H1 (cell line): ENCODE results near the gene PLPP7. TPM values are rescaled to one million over a fixed set of nuclear protein-coding genes. Genes with fewer than 3 reads are reported as not detected.
"Not testable (repeated sequence)": the region's sequence is repeated elsewhere in the genome, so short reads cannot be mapped to it uniquely, and the experiment has no call there.

ENCODE experiments used
- CTCF ChIA-PET: fragments of 300-600 bp; sonication (Branson Sonifier 250); formaldehyde crosslinking; loops from one replicate; lab custom pipeline; 2021; ENCODE audit not compliant: partially characterized antibody; lab: Charles Lee
- POLR2A ChIA-PET: fragments of 300-600 bp; sonication (Branson Sonifier 250); formaldehyde crosslinking; loops from one replicate; lab custom pipeline; 2021; ENCODE audit warnings: inconsistent platforms; ENCODE audit not compliant: partially characterized antibody; lab: Charles Lee
- DNase-seq, 2 experiments: peaks; one replicate each; pipeline versions ENCODE4 v3.0.0 to v3.0.0-alpha.2; 2010 to 2022; ENCODE audit warnings: low spot score in 2 of 2, low read depth in 1 of 2, mixed read lengths in 1 of 2
- FAIRE-seq: peaks from 2 replicates; lab custom pipeline; 2011; peaks lifted over from hg19 to GRCh38; lab: Jason Lieb, UNC
- H2AFZ ChIP-seq: 2 replicates; pipeline ENCODE4 v1.8.1; 2012; ENCODE audit warnings: low read length, inconsistent platforms
- H2AK5ac ChIP-seq: 2 replicates; pipeline ENCODE4 v1.6.1; 2013; ENCODE audit warnings: low read depth, low read length
- H2BK120ac ChIP-seq: replicated peaks from 2 replicates; pipeline ENCODE3; 2013; ENCODE audit warnings: low read depth, low read length, inconsistent platforms
- H2BK12ac ChIP-seq: 2 replicates; pipeline ENCODE4 v1.6.1; 2013; ENCODE audit warnings: low read depth, low read length
- H2BK15ac ChIP-seq: 2 replicates; pipeline ENCODE4 v1.6.1; 2013; ENCODE audit warnings: low read length
- H2BK20ac ChIP-seq: 2 replicates; pipeline ENCODE4 v1.6.1; 2013; ENCODE audit warnings: low read length
- H2BK5ac ChIP-seq: 2 replicates; pipeline ENCODE4 v1.6.1; 2013; ENCODE audit warnings: low read depth, low read length
- H3K14ac ChIP-seq: 2 replicates; pipeline ENCODE4 v1.6.1; 2013; ENCODE audit warnings: inconsistent platforms; ENCODE audit not compliant: insufficient read length
- H3K18ac ChIP-seq: 2 replicates; pipeline ENCODE4 v1.6.1; 2013; ENCODE audit warnings: low read length; ENCODE audit errors: extremely low read depth
- H3K23ac ChIP-seq: 2 replicates; pipeline ENCODE4 v1.6.1; 2013; ENCODE audit warnings: inconsistent platforms; ENCODE audit not compliant: insufficient read length
- H3K23me2 ChIP-seq: 2 replicates; pipeline ENCODE4 v1.6.1; 2013; ENCODE audit warnings: low read depth, low read length
- H3K27ac ChIP-seq: 2 replicates; pipeline ENCODE4 v1.6.1; 2011; ENCODE audit warnings: low read depth, low read length, inconsistent platforms
- H3K27me3 ChIP-seq, 4 experiments: replicated peaks in 1 of 4; 1 replicate in 1 of 4; 2 replicates in 3 of 4; pipeline versions ENCODE4 v1.6.1 to v1.8.1; 2011 to 2013; ENCODE audit warnings: low read length in 3 of 4, mild to moderate bottlenecking in 3 of 4, inconsistent platforms in 2 of 4, mixed read lengths in 2 of 4, moderate library complexity in 1 of 4; ENCODE audit not compliant: control insufficient read depth in 3 of 4, insufficient read depth in 3 of 4; ENCODE audit errors: extremely low read depth in 1 of 4
- H3K36me3 ChIP-seq, 4 experiments: 2 replicates each; pipeline versions ENCODE4 v1.6.1 to v1.8.1; 2011 to 2013; ENCODE audit warnings: mild to moderate bottlenecking in 4 of 4, low read length in 3 of 4, moderate library complexity in 2 of 4, control low read depth in 1 of 4, inconsistent platforms in 1 of 4; ENCODE audit not compliant: insufficient read depth in 4 of 4, control insufficient read depth in 2 of 4
- H3K4ac ChIP-seq: replicated peaks from 2 replicates; pipeline ENCODE3; 2013; ENCODE audit warnings: low read length, low read depth, mixed read lengths, inconsistent platforms; ENCODE audit not compliant: insufficient read length
- H3K4me1 ChIP-seq, 4 experiments: replicated peaks in 1 of 4; 1 replicate in 1 of 4; 2 replicates in 3 of 4; pipeline versions ENCODE4 v1.6.1 to v1.8.1; 2011 to 2013; ENCODE audit warnings: low read length in 3 of 4, inconsistent platforms in 2 of 4, mixed read lengths in 1 of 4; ENCODE audit not compliant: insufficient read depth in 4 of 4, control insufficient read depth in 3 of 4
- H3K4me2 ChIP-seq, 2 experiments: 2 replicates each; pipeline versions ENCODE4 v1.6.1 to v1.8.1; 2011 to 2013; ENCODE audit warnings: low read depth in 2 of 2, low read length in 2 of 2, control low read depth in 1 of 2, inconsistent platforms in 1 of 2, mild to moderate bottlenecking in 1 of 2; ENCODE audit not compliant: insufficient read depth in 1 of 2
- H3K4me3 ChIP-seq, 4 experiments: fragments of 200-600, 300-600 bp in 1 of 4; sonication (generic), shearing (Covaris generic), sonication (Bioruptor Twin) in 1 of 4; 2 replicates each; pipeline versions ENCODE4 v1.5.1 to v1.8.1; 2011 to 2016; ENCODE audit warnings: low read length in 4 of 4, low read depth in 3 of 4, control low read depth in 2 of 4, inconsistent platforms in 2 of 4, mild to moderate bottlenecking in 2 of 4, mixed read lengths in 1 of 4, moderate library complexity in 1 of 4; ENCODE audit not compliant: insufficient read depth in 2 of 4; ENCODE audit errors: extremely low read depth in 1 of 4
- H3K56ac ChIP-seq: replicated peaks from 2 replicates; pipeline ENCODE3; 2013; ENCODE audit warnings: low read depth, mild to moderate bottlenecking, mixed read lengths, low read length, inconsistent platforms; ENCODE audit not compliant: insufficient read length
- H3K79me1 ChIP-seq: 2 replicates; pipeline ENCODE4 v1.6.1; 2013; ENCODE audit warnings: low read depth, low read length, control low read depth
- H3K79me2 ChIP-seq, 2 experiments: 2 replicates each; pipeline versions ENCODE4 v1.6.1 to v1.8.1; 2012 to 2013; ENCODE audit warnings: low read length in 2 of 2, mild to moderate bottlenecking in 2 of 2, inconsistent platforms in 1 of 2; ENCODE audit not compliant: insufficient read depth in 2 of 2, control insufficient read depth in 1 of 2
- H3K9ac ChIP-seq, 4 experiments: replicated peaks in 1 of 4; 1 replicate in 1 of 4; 2 replicates in 3 of 4; pipeline versions ENCODE4 v1.6.1 to v1.8.1; 2011 to 2013; ENCODE audit warnings: low read depth in 3 of 4, low read length in 3 of 4, control low read depth in 2 of 4, mild to moderate bottlenecking in 2 of 4, moderate library complexity in 2 of 4, inconsistent platforms in 1 of 4; ENCODE audit errors: extremely low read depth in 1 of 4
- H3K9me3 ChIP-seq, 2 experiments: 2 replicates each; pipeline versions ENCODE4 v1.6.1 to v1.8.1; 2012 to 2013; ENCODE audit warnings: mild to moderate bottlenecking in 2 of 2, moderate library complexity in 2 of 2, control low read depth in 1 of 2, inconsistent platforms in 1 of 2, low read depth in 1 of 2, low read length in 1 of 2, mixed read lengths in 1 of 2; ENCODE audit not compliant: insufficient read depth in 2 of 2
- H4K20me1 ChIP-seq, 2 experiments: replicated peaks in 1 of 2; 2 replicates each; pipeline versions ENCODE3 to v1.8.1; 2011 to 2013; ENCODE audit warnings: inconsistent platforms in 2 of 2, low read length in 2 of 2, mild to moderate bottlenecking in 1 of 2; ENCODE audit not compliant: insufficient read depth in 2 of 2, control insufficient read depth in 1 of 2
- H4K5ac ChIP-seq: 2 replicates; pipeline ENCODE4 v1.6.1; 2013; ENCODE audit warnings: low read length, low read depth, mixed read lengths, inconsistent platforms; ENCODE audit not compliant: insufficient read length
- H4K8ac ChIP-seq: 2 replicates; pipeline ENCODE4 v1.8.0; 2013; ENCODE audit warnings: mild to moderate bottlenecking, moderate library complexity, low read length, inconsistent platforms; ENCODE audit not compliant: insufficient read depth; ENCODE audit errors: extremely low read depth
- H4K91ac ChIP-seq: replicated peaks from 2 replicates; pipeline ENCODE3; 2013; ENCODE audit warnings: low read length, mixed read lengths, inconsistent platforms; ENCODE audit not compliant: insufficient read length
- EP300 ChIP-seq, 2 experiments: IDR thresholded peaks; 1 replicate in 1 of 2; 2 replicates in 1 of 2; pipeline ENCODE4 v1.6.1; 2011 to 2012; ENCODE audit warnings: low read depth in 2 of 2, low read length in 2 of 2, mild to moderate bottlenecking in 2 of 2, borderline replicate concordance in 1 of 2, inconsistent platforms in 1 of 2, moderate library complexity in 1 of 2
- JUND ChIP-seq: IDR thresholded peaks from 2 replicates; pipeline ENCODE4 v1.6.1; 2011; ENCODE audit warnings: mild to moderate bottlenecking, improper control_type of control experiment, low read length
- NANOG ChIP-seq: IDR thresholded peaks from 2 replicates; pipeline ENCODE4 v1.6.1; 2011; ENCODE audit warnings: low read length, low read depth, mild to moderate bottlenecking, inconsistent platforms; ENCODE audit not compliant: insufficient read depth, poor library complexity, severe bottlenecking
- RAD21 ChIP-seq, 2 experiments: IDR thresholded peaks in 1 of 2; conservative IDR thresholded peaks in 1 of 2; 2 replicates each; pipeline ENCODE4 v1.6.1; 2011; ENCODE audit warnings: low read depth in 2 of 2, low read length in 2 of 2, improper control_type of control experiment in 1 of 2, inconsistent platforms in 1 of 2, mild to moderate bottlenecking in 1 of 2, moderate library complexity in 1 of 2
- SIX5 ChIP-seq: IDR thresholded peaks from 2 replicates; pipeline ENCODE4 v1.6.1; 2011; ENCODE audit warnings: mild to moderate bottlenecking, low read depth, low read length
- TAF7 ChIP-seq: optimal IDR thresholded peaks from 2 replicates; pipeline ENCODE3; 2011; ENCODE audit warnings: low read depth, mild to moderate bottlenecking, inconsistent platforms, low read length, moderate library complexity, borderline replicate concordance
- YY1 ChIP-seq: IDR thresholded peaks from 2 replicates; pipeline ENCODE4 v1.6.1; 2011; ENCODE audit warnings: low read depth, mild to moderate bottlenecking, low read length
- WGBS, 2 experiments: shearing (Covaris generic) in 1 of 2; methylation state at CpG; one replicate each; pipeline versions ENCODE4 v1.1.6 to v1.1.7; 2013 to 2015; ENCODE audit warnings: low lambda C conversion rate in 2 of 2, mixed read lengths in 2 of 2, inconsistent platforms in 1 of 2, low coverage in 1 of 2, missing lambda C conversion rate in 1 of 2; ENCODE audit not compliant: insufficient replicate concordance in 2 of 2, insufficient coverage in 1 of 2, insufficient read length in 1 of 2; ENCODE audit errors: extremely low coverage in 1 of 2, missing lambda C conversion rate in 1 of 2; 5-methylcytosine and 5-hydroxymethylcytosine counted together
- polyA plus RNA-seq, 7 experiments: library from polyadenylated mRNA; depleted of rRNA in 3 of 7; stranded (reverse) in 5 of 7; unstranded in 2 of 7; fragments of >200 nt in 5 of 7; fragments of 200-250 nt in 2 of 7; gene quantifications; 1 replicate in 5 of 7; 2 replicates in 1 of 7; 4 replicates in 1 of 7; pipeline versions ENCODE4 v1.2.1 to v1.2.3, GENCODE V29; 2011 to 2013; ENCODE audit warnings: missing spikeins in 2 of 7, mixed read lengths in 2 of 7
- total RNA-seq: library from RNA; stranded (reverse); fragmentation: NEBNext Ultra II Directional; extraction: Animal tissue kit (Norgen Biotek cat#: 25700); gene quantifications from 2 replicates; pipeline ENCODE4 v1.2.1, GENCODE V29; 2021

Gene PLPP7
- total and polyA plus RNA-seq, 2 of the 8 experiments (the other 6 are each of a cell fraction or from before 2014, with no cell fraction given), result 3.4 to 3.9 TPM

- TF ChIP-seq SIX5 (no peak), YY1 (0 out of 2 replicates have a peak, but pooled peaks have one; percentile 55), JUND (no peak), EP300 (IDR thresholded peaks at IDR 0.05; ENCODE audit: borderline replicate concordance in 1 of 2, low read depth in 2 of 2, low read length in 2 of 2) (peak in 1 of 2 experiments; percentile 81; a peak in 1 of 3 replicates), RAD21 (IDR thresholded peaks at IDR 0.05 in 1 of 2, conservative IDR thresholded peaks at IDR 0.05 in 1 of 2; ENCODE audit: low read depth in 2 of 2, low read length in 2 of 2) (peak; percentile 11 to 27; a peak in 1 of 4 replicates), TAF7 (no peak), NANOG (peak; percentile 64)
These were observed 41.5 kb downstream of the PLPP7 start (continued) for GRCh38 chr9:131330814-131331600.

- not testable (repeated sequence) for H4K91ac ChIP-seq, H2BK120ac ChIP-seq, H3K23me2 ChIP-seq, H2BK12ac ChIP-seq, H2BK15ac ChIP-seq, H4K20me1 ChIP-seq, H2AK5ac ChIP-seq, H3K79me1 ChIP-seq, H3K4me2 ChIP-seq, H3K4ac ChIP-seq, H3K9ac ChIP-seq, FAIRE-seq, H3K14ac ChIP-seq, H3K27ac ChIP-seq, H4K8ac ChIP-seq, H2AFZ ChIP-seq, H3K23ac ChIP-seq, H2BK5ac ChIP-seq, H3K79me2 ChIP-seq, H3K4me3 ChIP-seq, H3K56ac ChIP-seq, H3K36me3 ChIP-seq, H3K27me3 ChIP-seq, H3K9me3 ChIP-seq, H4K5ac ChIP-seq, DNase-seq, H3K18ac ChIP-seq
- H3K4me1 ChIP-seq, result peaks cover 0 to 19% (median 12%) of the 10 kb centered on the region in 4 experiments
- POLR2A ChIA-PET, result interaction anchor here (1.2 kb wide), 1 partner anchor 50 kb away, joined by 3 read pairs; no protein-coding TSS in a partner anchor
- 0 out of 2 replicates have a peak overlapping the region, but pooled peaks have one; percentile 82 for H2BK20ac ChIP-seq
- CTCF ChIA-PET, result interaction anchor here (0.6 to 1.7 kb wide), 4 partner anchors 13 to 118 kb away, joined by 3 to 10 read pairs (median 4); no protein-coding TSS in a partner anchor
- WGBS, 2 experiments, result 89% methylated on average over 2 of the region's 2 CpGs; no CpG with 5 or more reads in 1 of the 2 experiments
These were observed 42.5 kb downstream of the PLPP7 start for GRCh38 chr9:131331996-131332395.
